ENCODE results near the gene ABR. TPM values are rescaled to one million over a fixed set of nuclear protein-coding genes. Genes with fewer than 3 reads are reported as not detected.
"Not testable (repeated sequence)": the region's sequence is repeated elsewhere in the genome, so short reads cannot be mapped to it uniquely, and the experiment has no call there.

Gene ABR
- total RNA-seq, 6 experiments from 2014 or later = 7.4 to 21.5 (median 11.3) TPM

- no peak overlapping the region for H3K4me3 ChIP-seq
- no peaks in the 10 kb centered on the region for H3K9me3 ChIP-seq
- WGBS (ENCODE audit: insufficient coverage, low coverage, low lambda C conversion rate, missing lambda C conversion rate) = 58% methylated on average over 7 of the region's 12 CpGs
- H3K4me1 ChIP-seq = peaks cover 0 to 11% (median 0%) of the 10 kb centered on the region in 4 donors
- no peaks in the 10 kb centered on the region for H3K27me3 ChIP-seq
- H3K27ac ChIP-seq = no peak overlapping the region
- no peaks in the 10 kb centered on the region for H3K36me3 ChIP-seq
- intact Hi-C loops (cut with DNase I) = no loop called here
- ATAC-seq (no peak), DNase-seq (no peak)
- TF ChIP-seq CTCF (IDR thresholded peaks at IDR 0.05) (no peak), POLR2A (IDR thresholded peaks at IDR 0.05) (no peak)
Observed at GRCh38 chr17:973053-973452, 206.7 kb downstream of the ABR start.

- H3K27me3 ChIP-seq; H3K4me3 ChIP-seq; ATAC-seq; H3K36me3 ChIP-seq; DNase-seq; H3K9me3 ChIP-seq; H3K27ac ChIP-seq; intact Hi-C loops (cut with DNase I): not testable (repeated sequence)
- WGBS (ENCODE audit: insufficient coverage, low coverage, low lambda C conversion rate, missing lambda C conversion rate) = 73% methylated on average over 8 of the region's 14 CpGs
- peaks cover 0 to 11% (median 0%) of the 10 kb centered on the region in 4 donors for H3K4me1 ChIP-seq
Observed at GRCh38 chr17:971861-972260, 207.9 kb downstream of the ABR start.

- ATAC-seq (no peak), DNase-seq (no peak)
- no peaks in the 10 kb centered on the region for H3K36me3 ChIP-seq
- 62% methylated on average over 9 of the region's 9 CpGs for WGBS (ENCODE audit: insufficient coverage, low coverage, low lambda C conversion rate, missing lambda C conversion rate)
- no peak overlapping the region for H3K4me3 ChIP-seq
- no peaks in the 10 kb centered on the region for H3K27me3 ChIP-seq
- intact Hi-C loops (cut with DNase I) = no loop called here
- H3K4me1 ChIP-seq = peaks cover 0 to 5% (median 0%) of the 10 kb centered on the region in 4 donors
- no peaks in the 10 kb centered on the region for H3K9me3 ChIP-seq
- no peak overlapping the region for H3K27ac ChIP-seq
- TF ChIP-seq CTCF (IDR thresholded peaks at IDR 0.05) = no peak
- TF ChIP-seq POLR2A (IDR thresholded peaks at IDR 0.05) = no peak
Observed at GRCh38 chr17:970364-970763, 209.4 kb downstream of the ABR start.

- H3K4me1 ChIP-seq = no peaks in the 10 kb centered on the region
- no peak overlapping the region for H3K4me3 ChIP-seq
- TF ChIP-seq POLR2A (IDR thresholded peaks at IDR 0.05) = no peak
- no peak for TF ChIP-seq CTCF (IDR thresholded peaks at IDR 0.05)
- ATAC-seq = no peak
- WGBS (ENCODE audit: insufficient coverage, low coverage, low lambda C conversion rate, missing lambda C conversion rate) = 56% methylated on average over 15 of the region's 18 CpGs
- intact Hi-C loops (cut with DNase I) = no loop called here
- no peaks in the 10 kb centered on the region for H3K9me3 ChIP-seq
- H3K27ac ChIP-seq = no peak overlapping the region
- no peaks in the 10 kb centered on the region for H3K36me3 ChIP-seq
- DNase-seq = no peak
- no peaks in the 10 kb centered on the region for H3K27me3 ChIP-seq
Observed at GRCh38 chr17:969811-970355, 209.9 kb downstream of the ABR start.

- intact Hi-C loops (cut with DNase I) = no loop called here
- ATAC-seq (no peak), DNase-seq (no peak)
- no peaks in the 10 kb centered on the region for H3K36me3 ChIP-seq
- no peaks in the 10 kb centered on the region for H3K27me3 ChIP-seq
- no peaks in the 10 kb centered on the region for H3K9me3 ChIP-seq
- no peak overlapping the region for H3K4me3 ChIP-seq
- TF ChIP-seq POLR2A (IDR thresholded peaks at IDR 0.05) (no peak), CTCF (IDR thresholded peaks at IDR 0.05) (no peak)
- 76% methylated on average over 23 of the region's 24 CpGs for WGBS (ENCODE audit: insufficient coverage, low coverage, low lambda C conversion rate, missing lambda C conversion rate)
- no peaks in the 10 kb centered on the region for H3K4me1 ChIP-seq
- H3K27ac ChIP-seq = no peak overlapping the region
Observed at GRCh38 chr17:968812-969730, 210.7 kb downstream of the ABR start.

All from right lobe of liver (tissue), 6 donors.